PC-9 (cell line): Measurements from ENCODE around the gene TOM1L2.

Source experiments
- EZH2 ChIP-seq: fragments of 200-600 bp; sonication (generic); IDR thresholded peaks from 2 replicates; pipeline ENCODE4 v1.8.0; 2017; ENCODE audit warnings: antibody characterized with exemption, low read depth
- TF ChIP-seq, protein P1 (sequence below): fragments of 200-600 bp; sonication (generic); conservative IDR thresholded peaks from 2 replicates; pipeline ENCODE4 v1.6.1; 2017; ENCODE audit warnings: mixed run types, antibody characterized with exemption, mild to moderate bottlenecking, moderate library complexity

DNA sequence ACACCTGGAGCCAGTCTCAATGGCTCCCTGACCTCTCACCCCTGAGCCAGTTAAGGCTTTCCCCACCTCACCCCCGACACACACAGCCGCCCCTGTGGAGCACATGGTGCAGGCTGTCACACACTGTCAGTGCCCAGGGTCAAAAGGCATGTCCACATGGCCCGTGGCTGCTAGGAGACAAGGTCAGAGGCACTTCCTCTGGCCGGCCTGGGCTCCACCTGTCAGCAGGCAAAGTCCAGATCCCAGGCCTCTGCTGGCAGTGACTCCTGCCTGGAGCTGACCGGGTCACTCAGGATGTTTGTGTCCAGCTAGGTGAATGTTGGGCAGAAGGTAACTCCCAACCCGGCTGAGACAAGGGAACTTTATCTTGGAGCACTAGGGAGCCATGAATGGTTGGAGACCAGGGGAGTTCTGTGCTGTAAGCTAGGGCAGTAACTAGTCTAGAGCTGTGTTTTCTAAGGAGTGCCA, 141.4 kb downstream of the TOM1L2 start:
- TF ChIP-seq, protein P1, sequence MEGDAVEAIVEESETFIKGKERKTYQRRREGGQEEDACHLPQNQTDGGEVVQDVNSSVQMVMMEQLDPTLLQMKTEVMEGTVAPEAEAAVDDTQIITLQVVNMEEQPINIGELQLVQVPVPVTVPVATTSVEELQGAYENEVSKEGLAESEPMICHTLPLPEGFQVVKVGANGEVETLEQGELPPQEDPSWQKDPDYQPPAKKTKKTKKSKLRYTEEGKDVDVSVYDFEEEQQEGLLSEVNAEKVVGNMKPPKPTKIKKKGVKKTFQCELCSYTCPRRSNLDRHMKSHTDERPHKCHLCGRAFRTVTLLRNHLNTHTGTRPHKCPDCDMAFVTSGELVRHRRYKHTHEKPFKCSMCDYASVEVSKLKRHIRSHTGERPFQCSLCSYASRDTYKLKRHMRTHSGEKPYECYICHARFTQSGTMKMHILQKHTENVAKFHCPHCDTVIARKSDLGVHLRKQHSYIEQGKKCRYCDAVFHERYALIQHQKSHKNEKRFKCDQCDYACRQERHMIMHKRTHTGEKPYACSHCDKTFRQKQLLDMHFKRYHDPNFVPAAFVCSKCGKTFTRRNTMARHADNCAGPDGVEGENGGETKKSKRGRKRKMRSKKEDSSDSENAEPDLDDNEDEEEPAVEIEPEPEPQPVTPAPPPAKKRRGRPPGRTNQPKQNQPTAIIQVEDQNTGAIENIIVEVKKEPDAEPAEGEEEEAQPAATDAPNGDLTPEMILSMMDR = no peak
- no peak for TF ChIP-seq EZH2
